ENCODE data around the gene CNTNAP4. TPM values are rescaled to one million over a fixed set of nuclear protein-coding genes. Genes with fewer than 3 reads are reported as not detected.

CNTNAP4 gene
- total RNA-seq, 1 experiment from 2014 or later: not detected

- no peak overlapping the region for H2BK15ac ChIP-seq (ENCODE audit: low read depth, low read length)
- no CpG with 5 or more reads among the region's 1 CpG for WGBS (ENCODE audit: extremely low coverage, insufficient read length, low lambda C conversion rate)
- Mint-ChIP-seq H3K36me3 (ENCODE audit: insufficient read depth in 1 of 3, low read depth in 3 of 3) (no peaks in the 10 kb centered on the region), H3K27me3 (ENCODE audit: low read depth) (peaks cover 6% of the 10 kb centered on the region; the same call in 1 of the 2 replicates), H3K4me1 (no peaks in the 10 kb centered on the region), H3K9me3 (no peaks in the 10 kb centered on the region), H3K4me3 (no peak overlapping the region), H3K27ac (no peak overlapping the region)
- no peak for DNase-seq
- no peak overlapping the region for H2BK120ac ChIP-seq (ENCODE audit: low read depth, low read length, poor library complexity, severe bottlenecking)
- no peak overlapping the region for H3K14ac ChIP-seq (ENCODE audit: insufficient read depth, low read length)
- H3K4me1 ChIP-seq (ENCODE audit: insufficient read depth, low read length): no peaks in the 10 kb centered on the region
- H2AFZ ChIP-seq (ENCODE audit: low read length): no peak overlapping the region
- no peaks in the 10 kb centered on the region for H3K9me3 ChIP-seq (ENCODE audit: control insufficient read depth, low read depth, low read length)
- no peak overlapping the region for H3K9ac ChIP-seq (ENCODE audit: extremely low read depth, insufficient read length, low read length)
- H3K4ac ChIP-seq (ENCODE audit: low read depth, low read length): no peak overlapping the region
- H3K18ac ChIP-seq (ENCODE audit: insufficient read length, low read depth, low read length): no peak overlapping the region
- H2AK5ac ChIP-seq (ENCODE audit: insufficient read length, low read length): no peak overlapping the region
- H3K56ac ChIP-seq (ENCODE audit: insufficient read length, low read depth, low read length): no peak overlapping the region
- H3K23me2 ChIP-seq (ENCODE audit: insufficient read length, low read depth, low read length, poor library complexity, severe bottlenecking): no peaks in the 10 kb centered on the region
- H3K79me1 ChIP-seq (ENCODE audit: insufficient read depth, low read depth, low read length, poor library complexity, severe bottlenecking): no peaks in the 10 kb centered on the region
- H3T11ph ChIP-seq (ENCODE audit: low read length): no peak overlapping the region
- H4K20me1 ChIP-seq (ENCODE audit: control insufficient read depth, insufficient read depth, insufficient read length): no peaks in the 10 kb centered on the region
- no peak for TF ChIP-seq CTCF (conservative IDR thresholded peaks at IDR 0.05)
- no peak overlapping the region for H2BK5ac ChIP-seq (ENCODE audit: insufficient read length, low read length)
- H4K91ac ChIP-seq (ENCODE audit: insufficient read length, low read depth, low read length): no peak overlapping the region
- H2BK12ac ChIP-seq (ENCODE audit: insufficient read length, low read depth, low read length): no peak overlapping the region
- H3K23ac ChIP-seq (ENCODE audit: insufficient read length, low read depth, low read length): no peak overlapping the region
- no peak overlapping the region for H3K4me2 ChIP-seq (ENCODE audit: insufficient read depth, insufficient read length, low read length)
- no peak overlapping the region for H4K8ac ChIP-seq (replicated peaks; ENCODE audit: insufficient read length, low read depth, low read length)
- H2BK20ac ChIP-seq (ENCODE audit: low read depth, low read length, poor library complexity, severe bottlenecking): no peak overlapping the region
- H3K79me2 ChIP-seq (ENCODE audit: insufficient read depth, low read length): no peaks in the 10 kb centered on the region
- H4K5ac ChIP-seq (ENCODE audit: insufficient read length, low read depth, low read length): no peak overlapping the region
- H3K27ac ChIP-seq (ENCODE audit: insufficient read length, low read depth, low read length): no peak overlapping the region
- H3K27me3 ChIP-seq (ENCODE audit: insufficient read depth, low read length): no peaks in the 10 kb centered on the region
These were observed 263.9 kb downstream of the CNTNAP4 start for GRCh38 chr16:76541070-76541469.

All from H9 (cell line).